Astrocyte (in vitro differentiated cells and primary cell): ENCODE results near the gene CD320. TPM values are rescaled to one million over a fixed set of nuclear protein-coding genes. Genes with fewer than 3 reads are reported as not detected.
A peak's percentile ranks its signal among the peaks of the same experiment; 100 is the strongest.

ENCODE experiments used
- DNase-seq: peaks from one replicate; pipeline ENCODE4 v3.0.0-alpha.2; 2010; ENCODE audit warnings: low read depth
- FAIRE-seq: peaks from 2 replicates; lab custom pipeline; 2011; peaks lifted over from hg19 to GRCh38; lab: Jason Lieb, UNC
- H2AFZ ChIP-seq: 2 replicates; pipeline ENCODE4 v1.6.0; 2012; ENCODE audit warnings: low read depth, low read length, inconsistent platforms
- H3K27ac ChIP-seq: 2 replicates; pipeline ENCODE4 v1.5.1; 2011; ENCODE audit warnings: low read depth, low read length, inconsistent platforms
- H3K27me3 ChIP-seq: 2 replicates; pipeline ENCODE4 v1.6.0; 2011; ENCODE audit warnings: low read length, inconsistent platforms; ENCODE audit not compliant: insufficient read depth
- H3K36me3 ChIP-seq: 2 replicates; pipeline ENCODE4 v1.5.1; 2011; ENCODE audit warnings: low read length, inconsistent platforms; ENCODE audit not compliant: insufficient read depth
- H3K4me1 ChIP-seq: 2 replicates; pipeline ENCODE4 v1.5.1; 2011; ENCODE audit warnings: low read length, inconsistent platforms; ENCODE audit not compliant: insufficient read depth
- H3K4me2 ChIP-seq: 2 replicates; pipeline ENCODE4 v1.6.0; 2012; ENCODE audit warnings: low read length, inconsistent platforms
- H3K4me3 ChIP-seq: 2 replicates; pipeline ENCODE4 v1.5.1; 2011; ENCODE audit warnings: low read depth, mild to moderate bottlenecking, low read length, inconsistent platforms; ENCODE audit not compliant: insufficient read depth
- H3K79me2 ChIP-seq: 2 replicates; pipeline ENCODE4 v1.6.0; 2012; ENCODE audit warnings: mild to moderate bottlenecking, low read length, inconsistent platforms; ENCODE audit not compliant: insufficient read depth
- H3K9ac ChIP-seq: 2 replicates; pipeline ENCODE4 v1.6.0; 2012; ENCODE audit warnings: mild to moderate bottlenecking, low read length, inconsistent platforms
- H3K9me3 ChIP-seq: 2 replicates; pipeline ENCODE4 v1.5.1; 2012; ENCODE audit warnings: low read depth, mild to moderate bottlenecking, low read length, inconsistent platforms; ENCODE audit not compliant: insufficient read depth
- H4K20me1 ChIP-seq: 2 replicates; pipeline ENCODE4 v1.6.0; 2012; ENCODE audit warnings: low read length, inconsistent platforms; ENCODE audit not compliant: insufficient read depth
- H3K27ac Mint-ChIP-seq: one replicate; pipeline ENCODE4 v1.8.0; 2021; ENCODE audit warnings: mild to moderate bottlenecking, mixed read lengths; ENCODE audit not compliant: unreplicated experiment
- H3K27me3 Mint-ChIP-seq: one replicate; pipeline ENCODE4 v1.8.0; 2021; ENCODE audit warnings: low read depth, mixed read lengths; ENCODE audit not compliant: unreplicated experiment
- H3K36me3 Mint-ChIP-seq: one replicate; pipeline ENCODE4 v1.8.0; 2021; ENCODE audit warnings: low read depth, mixed read lengths; ENCODE audit not compliant: unreplicated experiment
- H3K4me1 Mint-ChIP-seq: one replicate; pipeline ENCODE4 v1.8.0; 2021; ENCODE audit warnings: low read depth, mixed read lengths; ENCODE audit not compliant: unreplicated experiment
- H3K4me3 Mint-ChIP-seq: one replicate; pipeline ENCODE4 v1.8.0; 2021; ENCODE audit warnings: mild to moderate bottlenecking, moderate library complexity, mixed read lengths; ENCODE audit not compliant: unreplicated experiment
- H3K9me3 Mint-ChIP-seq: one replicate; pipeline ENCODE4 v1.8.0; 2021; ENCODE audit warnings: mild to moderate bottlenecking, mixed read lengths; ENCODE audit not compliant: unreplicated experiment
- CTCF ChIP-seq: IDR thresholded peaks from 2 replicates; pipeline ENCODE4 v1.5.1; 2011; ENCODE audit warnings: low read depth, mild to moderate bottlenecking, inconsistent platforms, low read length, moderate library complexity; ENCODE audit not compliant: insufficient read depth
- EZH2 ChIP-seq: IDR thresholded peaks from 2 replicates; pipeline ENCODE4 v1.6.1; 2012; ENCODE audit warnings: mild to moderate bottlenecking, low read length, inconsistent platforms; ENCODE audit not compliant: insufficient read depth
- total RNA-seq: library from RNA; stranded (reverse); gene quantifications from 2 replicates; pipeline ENCODE4 v1.2.1, GENCODE V29; 2021

CD320 gene
- total RNA-seq, 1 donor from 2014 or later: 42.2 TPM

GRCh38 chr19:8306235-8307054, 1.7 kb downstream of the CD320 start:
- H3K4me3 Mint-ChIP-seq: peak overlapping the region; percentile 87
- peaks cover 4% of the 10 kb centered on the region for H3K4me1 Mint-ChIP-seq
- H3K79me2 ChIP-seq: peaks cover 14% of the 10 kb centered on the region
- no peak overlapping the region for H3K4me3 ChIP-seq
- no peak for FAIRE-seq
- no peak for DNase-seq
- H3K27ac ChIP-seq: no peak overlapping the region
- no peaks in the 10 kb centered on the region for H3K9me3 Mint-ChIP-seq
- peaks cover 6% of the 10 kb centered on the region for H3K36me3 Mint-ChIP-seq
- no peaks in the 10 kb centered on the region for H3K9me3 ChIP-seq
- peak overlapping the region; percentile 47 for H3K27ac Mint-ChIP-seq
- H3K4me2 ChIP-seq: no peak overlapping the region
- H3K36me3 ChIP-seq: peaks cover 5% of the 10 kb centered on the region
- H4K20me1 ChIP-seq: peaks cover 4% of the 10 kb centered on the region
- TF ChIP-seq CTCF (no peak), EZH2 (no peak)
- H3K9ac ChIP-seq: peak overlapping the region; percentile 82
- H3K27me3 ChIP-seq: no peaks in the 10 kb centered on the region
- H2AFZ ChIP-seq: no peak overlapping the region
- peaks cover 13% of the 10 kb centered on the region for H3K4me1 ChIP-seq
- H3K27me3 Mint-ChIP-seq: peaks cover 4% of the 10 kb centered on the region

DNA sequence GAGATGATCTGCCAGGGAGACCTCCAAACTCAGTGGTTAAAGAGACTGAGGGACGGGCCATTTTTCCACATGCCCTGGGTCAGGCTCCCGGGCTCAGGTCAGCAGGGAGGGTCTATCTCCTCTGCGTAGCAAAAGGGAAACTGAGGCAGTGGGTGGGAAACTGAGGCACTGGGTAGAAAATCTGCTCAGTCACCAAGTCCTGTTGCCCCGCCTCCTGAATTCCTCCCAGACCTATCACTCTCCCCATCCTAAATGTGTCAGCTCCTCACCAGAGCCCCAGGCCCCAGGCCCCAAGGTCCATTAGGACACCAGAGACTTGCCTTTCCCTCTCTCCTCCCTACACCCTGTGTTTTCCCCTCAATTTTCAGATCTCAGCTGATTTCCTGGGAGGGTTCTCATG, 2.4 kb downstream of the CD320 start:
- no peak for FAIRE-seq
- Histone ChIP-seq H3K9me3 (no peaks in the 10 kb centered on the region), H4K20me1 (peaks cover 4% of the 10 kb centered on the region), H3K4me1 (peaks cover 13% of the 10 kb centered on the region), H2AFZ (no peak overlapping the region), H3K27me3 (no peaks in the 10 kb centered on the region), H3K79me2 (peaks cover 14% of the 10 kb centered on the region), H3K4me2 (no peak overlapping the region), H3K36me3 (peaks cover 3% of the 10 kb centered on the region), H3K4me3 (no peak overlapping the region), H3K9ac (no peak overlapping the region), H3K27ac (no peak overlapping the region)
- TF ChIP-seq CTCF (no peak), EZH2 (no peak)
- Mint-ChIP-seq H3K36me3 (peaks cover 4% of the 10 kb centered on the region), H3K27me3 (peaks cover 4% of the 10 kb centered on the region), H3K27ac (no peak overlapping the region), H3K9me3 (no peaks in the 10 kb centered on the region), H3K4me1 (peaks cover 4% of the 10 kb centered on the region), H3K4me3 (no peak overlapping the region)
- no peak for DNase-seq
